ENCODE data around the gene JSRP1.
A peak's percentile ranks its signal among the peaks of the same experiment; 100 is the strongest.

- TF ChIP-seq CTCF (conservative IDR thresholded peaks at IDR 0.05) (no peak), ZFX (IDR thresholded peaks at IDR 0.05) (peak; percentile 1; the same call in 1 of the 2 replicates)
Measured at GRCh38 chr19:2271234-2272103, 15.3 kb upstream of the JSRP1 start.
